Body of pancreas (tissue), 4 donors: ENCODE measurements around the gene EPN2. TPM values are rescaled to one million over a fixed set of nuclear protein-coding genes. Genes with fewer than 3 reads are reported as not detected.

Experiments
- ATAC-seq: fragments of 150-250 bp; one replicate; pipeline ENCODE4 v1.9.1; 2016
- DNase-seq, 4 donors: peaks; one replicate each; pipeline ENCODE4 v3.0.0-alpha.2; 2019
- H3K27ac ChIP-seq, 4 donors: fragments of 200-600 bp; sonication (generic); 1 replicate in 3 of 4; 2 replicates in 1 of 4; pipeline versions ENCODE4 v1.5.1 to v1.6.1; 2016 to 2019; ENCODE audit warnings: mild to moderate bottlenecking in 1 of 4, mixed read lengths in 1 of 4, moderate library complexity in 1 of 4
- H3K27me3 ChIP-seq, 2 donors: fragments of 200-600 bp; sonication (generic); one replicate each; pipeline ENCODE4 v1.6.0; 2016; ENCODE audit warnings: mild to moderate bottlenecking in 1 of 2
- H3K36me3 ChIP-seq, 2 donors: fragments of 200-600 bp; sonication (generic); replicated peaks in 1 of 2; 2 replicates each; pipeline ENCODE4 v1.5.1; 2016; ENCODE audit warnings: low read depth in 2 of 2; ENCODE audit not compliant: insufficient read depth in 1 of 2
- H3K4me1 ChIP-seq: fragments of 200-600 bp; sonication (generic); one replicate; pipeline ENCODE4 v1.6.0; 2016
- H3K4me3 ChIP-seq, 2 donors: fragments of 200-600 bp; sonication (generic); 1 replicate in 1 of 2; 2 replicates in 1 of 2; pipeline ENCODE4 v1.5.1; 2016 to 2019
- H3K9me3 ChIP-seq, 3 donors: fragments of 200-600 bp; sonication (generic); 1 replicate in 2 of 3; 2 replicates in 1 of 3; pipeline ENCODE4 v1.5.1; 2016
- POLR2A ChIP-seq, 3 donors: fragments of 450-650 bp; IDR thresholded peaks; one replicate each; pipeline ENCODE4 v1.6.1; 2016; ENCODE audit warnings: antibody characterized with exemption in 3 of 3, mild to moderate bottlenecking in 2 of 3
- WGBS, 2 donors: methylation state at CpG; one replicate each; pipeline ENCODE4 v1.1.5; 2017; 5-methylcytosine and 5-hydroxymethylcytosine counted together
- intact Hi-C: fragments of 100-400 bp; cut with DNase I; formaldehyde crosslinking; loops from one replicate; pipeline ENCODE4 v1.15.1; 2023
- total RNA-seq, 2 donors: library from RNA; depleted of rRNA; stranded (reverse); fragments of >200 nt; gene quantifications; one replicate each; pipeline ENCODE4 v1.1.0, GENCODE V29; 2016
- TF ChIP-seq, protein P1 (sequence below), 7 experiments: fragments of 450-650 bp in 4 of 7; fragments of 200-600 bp in 3 of 7; sonication (generic) in 3 of 7; IDR thresholded peaks; one replicate each; pipeline ENCODE4 v1.5.1; 2016 to 2019; ENCODE audit warnings: antibody characterized with exemption in 7 of 7

Gene EPN2
- total RNA-seq, 2 donors from 2014 or later, result 32.7 to 46.5 TPM

DNA sequence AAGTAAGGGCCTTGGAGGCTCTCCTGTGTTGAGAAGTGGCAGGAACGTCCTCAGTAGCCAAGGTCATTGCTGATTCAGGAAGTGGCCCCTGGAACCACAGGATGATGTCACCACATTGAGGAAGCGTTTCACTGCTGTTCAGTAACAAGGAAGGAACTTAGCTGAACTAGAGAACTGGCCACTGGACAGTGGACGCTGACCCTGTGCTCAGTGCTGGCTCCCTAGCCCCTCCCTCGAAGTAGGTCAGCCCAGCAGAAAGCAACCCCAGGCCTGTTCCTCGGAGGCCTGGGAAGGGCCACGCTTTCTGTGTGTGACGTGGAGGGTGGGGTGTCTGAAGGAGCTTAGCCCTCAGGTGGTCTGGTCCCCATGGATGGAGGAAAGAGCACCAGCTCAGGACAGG, 67.0 kb downstream of the EPN2 start:
- DNase-seq (peak; percentile 31 to 81 (median 43)), ATAC-seq (peak; percentile 71)
- TF ChIP-seq POLR2A (IDR thresholded peaks at IDR 0.05), result no peak
- TF ChIP-seq, protein P1, sequence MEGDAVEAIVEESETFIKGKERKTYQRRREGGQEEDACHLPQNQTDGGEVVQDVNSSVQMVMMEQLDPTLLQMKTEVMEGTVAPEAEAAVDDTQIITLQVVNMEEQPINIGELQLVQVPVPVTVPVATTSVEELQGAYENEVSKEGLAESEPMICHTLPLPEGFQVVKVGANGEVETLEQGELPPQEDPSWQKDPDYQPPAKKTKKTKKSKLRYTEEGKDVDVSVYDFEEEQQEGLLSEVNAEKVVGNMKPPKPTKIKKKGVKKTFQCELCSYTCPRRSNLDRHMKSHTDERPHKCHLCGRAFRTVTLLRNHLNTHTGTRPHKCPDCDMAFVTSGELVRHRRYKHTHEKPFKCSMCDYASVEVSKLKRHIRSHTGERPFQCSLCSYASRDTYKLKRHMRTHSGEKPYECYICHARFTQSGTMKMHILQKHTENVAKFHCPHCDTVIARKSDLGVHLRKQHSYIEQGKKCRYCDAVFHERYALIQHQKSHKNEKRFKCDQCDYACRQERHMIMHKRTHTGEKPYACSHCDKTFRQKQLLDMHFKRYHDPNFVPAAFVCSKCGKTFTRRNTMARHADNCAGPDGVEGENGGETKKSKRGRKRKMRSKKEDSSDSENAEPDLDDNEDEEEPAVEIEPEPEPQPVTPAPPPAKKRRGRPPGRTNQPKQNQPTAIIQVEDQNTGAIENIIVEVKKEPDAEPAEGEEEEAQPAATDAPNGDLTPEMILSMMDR (IDR thresholded peaks at IDR 0.05), result no peak
- Histone ChIP-seq H3K27ac (peak overlapping the region in 2 of 4 donors; percentile 38 to 56), H3K4me3 (no peak overlapping the region), H3K36me3 (no peaks in the 10 kb centered on the region), H3K9me3 (no peaks in the 10 kb centered on the region), H3K27me3 (no peaks in the 10 kb centered on the region), H3K4me1 (peaks cover 10% of the 10 kb centered on the region)
- 74 to 80% methylated on average over 5 to 7 of the region's 7 CpGs for WGBS, 2 donors
- intact Hi-C loops, result no loop called here

DNA sequence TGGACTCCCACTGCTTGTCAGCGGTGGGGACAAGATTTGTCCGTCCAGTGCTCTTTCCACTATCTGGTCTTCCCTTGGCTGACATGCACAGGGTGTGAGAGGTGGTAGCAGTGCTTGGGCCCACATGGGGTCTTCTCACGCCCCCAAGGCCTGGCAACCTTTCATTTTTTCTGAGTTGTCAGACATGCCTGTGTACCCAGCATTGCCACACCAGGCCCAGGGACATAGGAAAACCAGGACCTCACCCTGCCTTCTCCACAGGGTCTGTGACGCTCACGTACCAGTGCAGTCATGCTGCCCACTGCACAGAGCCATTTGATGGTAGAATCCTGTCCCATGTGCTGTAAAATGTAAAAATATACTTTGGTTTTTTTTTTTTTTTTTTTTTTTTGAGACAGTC, 67.6 kb downstream of the EPN2 start:
- Histone ChIP-seq H3K36me3 (no peaks in the 10 kb centered on the region), H3K4me1 (peaks cover 10% of the 10 kb centered on the region), H3K4me3 (no peak overlapping the region), H3K27me3 (no peaks in the 10 kb centered on the region), H3K9me3 (no peaks in the 10 kb centered on the region), H3K27ac (peak overlapping the region in 1 of 4 donors; percentile 38)
- TF ChIP-seq, protein P1 (IDR thresholded peaks at IDR 0.05), result no peak
- no peak for TF ChIP-seq POLR2A (IDR thresholded peaks at IDR 0.05)
- ATAC-seq, result no peak
- DNase-seq, result no peak
- intact Hi-C loops, result no loop called here
- 90 to 91% methylated on average over 5 of the region's 5 CpGs for WGBS, 2 donors

DNA sequence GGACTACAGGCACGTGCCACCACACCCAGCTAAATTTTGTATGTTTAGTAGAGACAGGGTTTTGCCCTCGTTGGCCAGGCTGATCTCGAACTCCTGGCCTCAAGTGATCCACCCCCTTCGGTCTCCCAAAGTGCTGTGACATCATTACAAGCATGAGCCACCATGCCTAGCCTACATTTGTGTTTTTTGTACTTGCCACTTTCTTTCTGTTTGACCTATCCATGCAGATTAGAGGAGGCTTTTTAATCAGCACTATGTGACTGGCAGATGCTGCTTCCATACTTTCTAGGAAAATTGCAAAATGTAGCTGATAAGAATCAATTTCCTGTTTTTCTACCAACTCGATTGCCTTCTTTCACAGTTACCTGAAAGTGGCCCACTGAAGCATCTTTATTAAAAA, 68.1 kb downstream of the EPN2 start:
- 85 to 91% methylated on average over 5 of the region's 5 CpGs for WGBS, 2 donors
- peaks cover 0 to 3% of the 10 kb centered on the region in 2 donors for H3K36me3 ChIP-seq
- no peak for TF ChIP-seq POLR2A (IDR thresholded peaks at IDR 0.05)
- TF ChIP-seq, protein P1 (IDR thresholded peaks at IDR 0.05), result no peak
- H3K27me3 ChIP-seq, result no peaks in the 10 kb centered on the region
- no peaks in the 10 kb centered on the region for H3K9me3 ChIP-seq
- peaks cover 10% of the 10 kb centered on the region for H3K4me1 ChIP-seq
- no peak for ATAC-seq
- no peak overlapping the region for H3K27ac ChIP-seq
- DNase-seq, result no peak
- intact Hi-C loops, result no loop called here
- H3K4me3 ChIP-seq, result no peak overlapping the region

DNA sequence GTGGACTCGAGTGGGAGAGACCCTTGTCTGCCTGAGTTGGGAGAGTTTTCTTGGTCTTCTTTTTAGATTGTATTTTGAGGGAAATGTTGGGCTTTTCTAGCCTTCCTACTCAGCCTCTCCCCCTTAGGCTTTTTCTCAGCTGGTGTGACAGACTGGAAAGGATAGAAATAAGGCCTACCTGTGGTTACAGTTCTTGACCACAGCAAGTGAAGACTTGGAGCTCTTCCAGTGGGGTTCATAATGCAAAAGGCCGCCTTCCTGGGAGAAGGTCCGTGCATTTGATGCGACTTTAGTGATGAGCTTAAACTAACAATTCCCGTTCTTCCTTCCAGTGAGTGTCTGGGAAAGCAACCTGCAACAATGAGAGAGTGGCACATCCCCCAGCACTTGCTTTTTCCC, 68.6 kb downstream of the EPN2 start:
- Histone ChIP-seq H3K4me3 (no peak overlapping the region), H3K9me3 (no peaks in the 10 kb centered on the region), H3K27me3 (no peaks in the 10 kb centered on the region), H3K36me3 (peaks cover 0 to 3% of the 10 kb centered on the region in 2 donors), H3K27ac (no peak overlapping the region), H3K4me1 (peaks cover 10% of the 10 kb centered on the region)
- no peak for ATAC-seq
- no peak for DNase-seq
- intact Hi-C loops, result no loop called here
- TF ChIP-seq, protein P1 (IDR thresholded peaks at IDR 0.05), result no peak
- TF ChIP-seq POLR2A (IDR thresholded peaks at IDR 0.05), result no peak
- WGBS, 2 donors, result 93 to 100% methylated on average over 4 to 5 of the region's 5 CpGs
